K562 (cell line): ENCODE data around the gene PNPLA2.

Experiments
- IRF2 ChIP-seq: sonication (generic); formaldehyde crosslinking; IDR thresholded peaks from 2 replicates; pipeline ENCODE4 v1.8.1; 2022; ENCODE audit warnings: mild to moderate bottlenecking, missing genetic modification reagents
- RBBP5 ChIP-seq: fragments of 200-600 bp; sonication (generic); IDR thresholded peaks from 2 replicates; pipeline ENCODE4 v1.6.1; 2012; ENCODE audit warnings: borderline replicate concordance, mild to moderate bottlenecking, low read length, control low read depth, inconsistent platforms; ENCODE audit not compliant: insufficient read depth, poor library complexity, severe bottlenecking
- TCF7L2 ChIP-seq: fragments of 150-350 bp; IDR thresholded peaks from 2 replicates; pipeline ENCODE4 v1.6.1; 2016; ENCODE audit warnings: low read depth, mild to moderate bottlenecking, low read length, moderate library complexity
- ZNF780A ChIP-seq: fragments of 250-450 bp; sonication (Bioruptor Pico); IDR thresholded peaks from 2 replicates; pipeline ENCODE4 v1.5.0; 2021; ENCODE audit warnings: mild to moderate bottlenecking
- TF ChIP-seq, protein P1 (sequence below): sonication (generic); formaldehyde crosslinking; IDR thresholded peaks from 2 replicates; pipeline ENCODE4 v1.8.1; 2023; ENCODE audit warnings: mild to moderate bottlenecking, missing genetic modification reagents
- TF ChIP-seq, protein P2 (sequence below): sonication (generic); formaldehyde crosslinking; IDR thresholded peaks from 2 replicates; pipeline ENCODE4 v1.9.0; 2022; ENCODE audit warnings: mild to moderate bottlenecking, missing genetic modification reagents
- TF ChIP-seq, protein P3 (sequence below): sonication (generic); formaldehyde crosslinking; IDR thresholded peaks from 2 replicates; pipeline ENCODE4 v1.5.0; 2020; ENCODE audit warnings: missing genetic modification reagents
- TF ChIP-seq, protein P4 (sequence below), 3 experiments: IDR thresholded peaks in 2 of 3; conservative IDR thresholded peaks in 1 of 3; 2 replicates each; pipeline ENCODE4 v1.5.1; 2011 to 2012; ENCODE audit warnings: low read length in 3 of 3, mild to moderate bottlenecking in 3 of 3, control low read depth in 2 of 3, improper control_type of control experiment in 1 of 3, inconsistent platforms in 1 of 3, low read depth in 1 of 3, mixed read lengths in 1 of 3, moderate library complexity in 1 of 3; ENCODE audit not compliant: insufficient read depth in 2 of 3

DNA sequence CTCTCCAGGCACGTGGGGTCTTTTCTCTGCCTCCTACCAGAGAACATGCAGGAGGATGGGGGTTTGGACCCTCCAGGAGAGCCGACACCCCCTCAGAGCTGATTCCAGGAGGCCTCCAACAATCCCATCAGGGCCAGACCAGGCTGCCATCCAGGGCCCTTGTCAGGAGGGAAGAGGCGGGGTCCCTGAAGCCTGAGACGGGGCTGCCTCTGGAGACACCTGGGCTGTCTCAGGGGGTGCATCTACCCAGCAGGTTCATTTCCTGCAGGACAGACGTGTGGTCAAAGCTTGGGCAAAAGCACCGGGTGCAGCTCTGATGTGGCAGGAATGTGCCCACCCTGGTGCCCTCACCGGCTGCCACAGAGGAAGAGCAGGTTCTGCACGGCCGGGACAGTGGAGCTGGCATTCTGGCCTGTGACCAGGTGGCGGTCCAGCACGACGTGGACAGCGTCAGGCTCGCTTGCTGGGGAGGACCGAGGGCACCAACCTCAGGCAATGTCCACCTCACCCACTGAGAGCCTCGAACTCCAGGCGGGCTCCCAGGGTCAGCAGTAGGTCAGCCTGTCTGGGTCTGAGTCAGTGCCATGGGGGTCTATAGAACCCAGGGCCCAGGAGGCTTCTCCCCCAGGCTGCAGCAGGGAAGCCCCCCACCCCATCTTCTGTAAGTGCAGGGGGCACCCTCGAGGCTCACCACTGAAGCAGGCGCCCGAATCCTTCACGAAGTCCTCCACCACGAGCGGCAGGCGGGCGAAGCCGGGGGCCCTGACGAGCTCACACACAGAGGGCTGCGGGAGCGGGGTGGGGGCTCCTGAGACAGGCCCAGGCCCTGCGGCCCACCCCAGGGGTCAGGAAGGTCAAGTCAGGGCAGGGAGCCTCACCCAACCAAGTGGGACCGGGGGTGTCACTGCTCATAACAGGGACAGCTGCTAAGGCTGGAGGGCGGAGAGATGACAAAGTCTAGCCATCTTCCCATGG is 47.8 kb upstream of the PNPLA2 start:
- TF ChIP-seq ZNF780A (CRISPR knock-in tag) (no peak), TCF7L2 (no peak), IRF2 (CRISPR knock-in tag) (no peak), RBBP5 (no peak)
- TF ChIP-seq, protein P1, sequence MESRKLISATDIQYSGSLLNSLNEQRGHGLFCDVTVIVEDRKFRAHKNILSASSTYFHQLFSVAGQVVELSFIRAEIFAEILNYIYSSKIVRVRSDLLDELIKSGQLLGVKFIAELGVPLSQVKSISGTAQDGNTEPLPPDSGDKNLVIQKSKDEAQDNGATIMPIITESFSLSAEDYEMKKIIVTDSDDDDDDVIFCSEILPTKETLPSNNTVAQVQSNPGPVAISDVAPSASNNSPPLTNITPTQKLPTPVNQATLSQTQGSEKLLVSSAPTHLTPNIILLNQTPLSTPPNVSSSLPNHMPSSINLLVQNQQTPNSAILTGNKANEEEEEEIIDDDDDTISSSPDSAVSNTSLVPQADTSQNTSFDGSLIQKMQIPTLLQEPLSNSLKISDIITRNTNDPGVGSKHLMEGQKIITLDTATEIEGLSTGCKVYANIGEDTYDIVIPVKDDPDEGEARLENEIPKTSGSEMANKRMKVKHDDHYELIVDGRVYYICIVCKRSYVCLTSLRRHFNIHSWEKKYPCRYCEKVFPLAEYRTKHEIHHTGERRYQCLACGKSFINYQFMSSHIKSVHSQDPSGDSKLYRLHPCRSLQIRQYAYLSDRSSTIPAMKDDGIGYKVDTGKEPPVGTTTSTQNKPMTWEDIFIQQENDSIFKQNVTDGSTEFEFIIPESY (CRISPR knock-in tag): no peak
- TF ChIP-seq, protein P2, sequence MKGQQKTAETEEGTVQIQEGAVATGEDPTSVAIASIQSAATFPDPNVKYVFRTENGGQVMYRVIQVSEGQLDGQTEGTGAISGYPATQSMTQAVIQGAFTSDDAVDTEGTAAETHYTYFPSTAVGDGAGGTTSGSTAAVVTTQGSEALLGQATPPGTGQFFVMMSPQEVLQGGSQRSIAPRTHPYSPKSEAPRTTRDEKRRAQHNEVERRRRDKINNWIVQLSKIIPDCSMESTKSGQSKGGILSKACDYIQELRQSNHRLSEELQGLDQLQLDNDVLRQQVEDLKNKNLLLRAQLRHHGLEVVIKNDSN (CRISPR knock-in tag): no peak
- TF ChIP-seq, protein P3, sequence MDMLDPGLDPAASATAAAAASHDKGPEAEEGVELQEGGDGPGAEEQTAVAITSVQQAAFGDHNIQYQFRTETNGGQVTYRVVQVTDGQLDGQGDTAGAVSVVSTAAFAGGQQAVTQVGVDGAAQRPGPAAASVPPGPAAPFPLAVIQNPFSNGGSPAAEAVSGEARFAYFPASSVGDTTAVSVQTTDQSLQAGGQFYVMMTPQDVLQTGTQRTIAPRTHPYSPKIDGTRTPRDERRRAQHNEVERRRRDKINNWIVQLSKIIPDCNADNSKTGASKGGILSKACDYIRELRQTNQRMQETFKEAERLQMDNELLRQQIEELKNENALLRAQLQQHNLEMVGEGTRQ: no peak
- TF ChIP-seq, protein P4, sequence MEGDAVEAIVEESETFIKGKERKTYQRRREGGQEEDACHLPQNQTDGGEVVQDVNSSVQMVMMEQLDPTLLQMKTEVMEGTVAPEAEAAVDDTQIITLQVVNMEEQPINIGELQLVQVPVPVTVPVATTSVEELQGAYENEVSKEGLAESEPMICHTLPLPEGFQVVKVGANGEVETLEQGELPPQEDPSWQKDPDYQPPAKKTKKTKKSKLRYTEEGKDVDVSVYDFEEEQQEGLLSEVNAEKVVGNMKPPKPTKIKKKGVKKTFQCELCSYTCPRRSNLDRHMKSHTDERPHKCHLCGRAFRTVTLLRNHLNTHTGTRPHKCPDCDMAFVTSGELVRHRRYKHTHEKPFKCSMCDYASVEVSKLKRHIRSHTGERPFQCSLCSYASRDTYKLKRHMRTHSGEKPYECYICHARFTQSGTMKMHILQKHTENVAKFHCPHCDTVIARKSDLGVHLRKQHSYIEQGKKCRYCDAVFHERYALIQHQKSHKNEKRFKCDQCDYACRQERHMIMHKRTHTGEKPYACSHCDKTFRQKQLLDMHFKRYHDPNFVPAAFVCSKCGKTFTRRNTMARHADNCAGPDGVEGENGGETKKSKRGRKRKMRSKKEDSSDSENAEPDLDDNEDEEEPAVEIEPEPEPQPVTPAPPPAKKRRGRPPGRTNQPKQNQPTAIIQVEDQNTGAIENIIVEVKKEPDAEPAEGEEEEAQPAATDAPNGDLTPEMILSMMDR (IDR thresholded peaks at IDR 0.05 in 2 of 3, conservative IDR thresholded peaks at IDR 0.05 in 1 of 3; ENCODE audit: insufficient read depth in 2 of 3, low read depth in 1 of 3, low read length in 3 of 3): no peak
